ENCODE data around the gene CERS3.

CERS3 gene

DNA sequence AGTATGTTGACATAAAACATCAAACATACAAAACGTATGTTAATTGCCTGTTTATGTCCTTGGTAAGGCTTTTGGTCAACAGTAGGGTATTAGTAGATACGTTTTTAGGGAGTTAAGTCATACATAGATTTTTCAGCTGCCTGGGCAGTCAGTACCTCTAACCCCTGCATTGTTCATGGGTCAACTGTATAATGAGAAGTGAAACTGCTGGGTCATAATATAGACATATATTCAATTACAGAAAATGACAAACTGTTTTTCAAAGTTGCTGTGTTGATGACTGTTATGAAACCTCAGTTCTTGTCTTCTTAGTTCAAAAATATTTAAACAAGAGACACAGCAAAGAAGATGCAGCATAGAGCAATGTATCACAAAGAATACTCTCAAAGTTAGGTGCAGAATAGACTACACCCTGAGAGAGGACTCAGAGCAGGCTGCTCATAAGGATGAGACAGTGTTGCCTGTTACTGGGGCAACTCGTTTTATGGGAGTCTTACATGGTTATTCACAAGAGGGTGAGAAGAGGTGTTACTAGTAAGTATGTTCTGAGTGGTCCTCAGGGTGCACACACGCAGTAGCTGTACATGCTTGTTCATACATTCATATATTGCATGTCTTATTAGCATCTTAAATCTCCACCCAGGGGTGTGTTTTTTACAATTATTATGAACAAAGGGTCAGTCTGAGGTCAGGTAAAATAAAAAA is 133.9 kb downstream of the CERS3 start:
- H3K9ac ChIP-seq (ENCODE audit: low read depth in 1 of 2, low read length in 2 of 2) = no peak overlapping the region

DNA sequence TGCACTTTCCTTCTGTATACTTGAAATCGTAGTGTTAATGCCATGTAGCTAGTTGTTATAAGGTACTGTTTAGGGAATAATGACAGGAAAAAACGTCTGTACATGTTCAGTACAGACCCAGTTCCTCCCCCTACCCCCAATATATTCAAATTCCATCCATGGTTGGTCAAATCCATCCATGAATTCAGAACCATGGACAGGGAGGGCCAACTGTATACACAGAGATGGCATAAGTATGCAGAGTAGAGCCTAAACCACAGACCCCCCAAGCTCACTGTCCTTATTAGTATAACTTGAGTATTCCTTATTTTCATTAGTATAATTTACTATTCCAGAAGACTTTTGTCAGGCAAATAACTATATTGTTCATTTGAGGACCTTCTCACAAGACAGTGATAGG is 135.7 kb downstream of the CERS3 start:
- no peaks in the 10 kb centered on the region for H3K9me3 ChIP-seq (ENCODE audit: control insufficient read depth in 2 of 2, low read length in 2 of 2)
- no peaks in the 10 kb centered on the region for H3K36me3 ChIP-seq (ENCODE audit: control insufficient read depth in 2 of 2, insufficient read depth in 2 of 2, low read length in 2 of 2)
- H3K4me1 ChIP-seq (ENCODE audit: control insufficient read depth in 2 of 2, insufficient read depth in 2 of 2, low read length in 2 of 2) = no peaks in the 10 kb centered on the region
- no peak overlapping the region for H3K4me3 ChIP-seq (ENCODE audit: low read length in 2 of 2)
- no peak overlapping the region for H3K27ac ChIP-seq (ENCODE audit: low read depth in 2 of 2, low read length in 2 of 2)
- H3K27me3 ChIP-seq (ENCODE audit: control insufficient read depth in 2 of 2, insufficient read depth in 2 of 2, low read length in 2 of 2) = no peaks in the 10 kb centered on the region
- no peak overlapping the region for H3K9ac ChIP-seq (ENCODE audit: low read depth in 1 of 2, low read length in 2 of 2)

More for the DNA sequence above, 133.9 kb downstream of the CERS3 start:
- no peak overlapping the region for H3K27ac ChIP-seq (ENCODE audit: low read depth in 2 of 2, low read length in 2 of 2)
- no peaks in the 10 kb centered on the region for H3K4me1 ChIP-seq (ENCODE audit: control insufficient read depth in 2 of 2, insufficient read depth in 2 of 2, low read length in 2 of 2)
- H3K36me3 ChIP-seq (ENCODE audit: control insufficient read depth in 2 of 2, insufficient read depth in 2 of 2, low read length in 2 of 2) = no peaks in the 10 kb centered on the region
- H3K9me3 ChIP-seq (ENCODE audit: control insufficient read depth in 2 of 2, low read length in 2 of 2) = no peaks in the 10 kb centered on the region
- H3K27me3 ChIP-seq (ENCODE audit: control insufficient read depth in 2 of 2, insufficient read depth in 2 of 2, low read length in 2 of 2) = no peaks in the 10 kb centered on the region
- H3K4me3 ChIP-seq (ENCODE audit: low read length in 2 of 2) = no peak overlapping the region

DNA sequence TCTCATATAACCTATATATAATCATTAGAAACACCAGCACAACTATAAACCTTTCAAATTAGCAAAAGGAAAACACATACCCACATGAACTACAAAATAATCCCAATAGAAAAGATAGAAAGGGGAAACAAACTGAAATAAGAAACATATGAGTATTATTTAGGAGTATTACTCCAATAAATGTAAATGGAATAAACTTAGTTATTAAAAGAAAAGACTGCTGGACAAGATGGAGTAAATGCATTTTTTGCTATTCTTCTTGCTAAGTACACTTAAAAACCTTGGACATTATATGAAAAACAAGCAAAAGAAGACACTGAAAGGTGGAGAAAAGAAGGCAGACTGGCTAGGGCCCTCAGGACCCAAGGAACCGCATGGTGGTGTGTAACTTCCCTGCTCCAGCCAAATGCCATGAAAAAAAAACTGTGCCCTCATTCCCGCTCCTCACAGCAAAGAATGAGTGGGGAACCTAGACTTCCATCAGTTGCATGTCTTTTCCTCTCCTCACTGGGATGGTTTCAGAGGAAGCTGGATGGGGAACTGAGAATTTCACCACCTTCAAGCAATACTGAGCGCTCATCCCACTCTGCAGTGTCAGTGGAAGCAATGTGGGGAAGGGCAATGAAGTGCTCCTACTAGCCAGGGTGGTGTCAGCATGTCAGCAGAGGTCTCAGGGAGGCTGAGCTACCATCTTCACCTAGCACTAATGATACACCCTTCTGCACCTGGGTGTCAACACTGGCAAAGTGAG is 143.3 kb downstream of the CERS3 start:
- Histone ChIP-seq H3K27me3 (ENCODE audit: control insufficient read depth in 2 of 2, insufficient read depth in 2 of 2, low read length in 2 of 2) (no peaks in the 10 kb centered on the region), H3K4me3 (ENCODE audit: low read length in 2 of 2) (no peak overlapping the region), H3K4me1 (ENCODE audit: control insufficient read depth in 2 of 2, insufficient read depth in 2 of 2, low read length in 2 of 2) (no peaks in the 10 kb centered on the region), H3K9me3 (ENCODE audit: control insufficient read depth in 2 of 2, low read length in 2 of 2) (peaks cover 0 to 4% of the 10 kb centered on the region in 2 donors), H3K27ac (ENCODE audit: low read depth in 2 of 2, low read length in 2 of 2) (no peak overlapping the region), H3K9ac (ENCODE audit: low read depth in 1 of 2, low read length in 2 of 2) (no peak overlapping the region), H3K36me3 (ENCODE audit: control insufficient read depth in 2 of 2, insufficient read depth in 2 of 2, low read length in 2 of 2) (no peaks in the 10 kb centered on the region)

DNA sequence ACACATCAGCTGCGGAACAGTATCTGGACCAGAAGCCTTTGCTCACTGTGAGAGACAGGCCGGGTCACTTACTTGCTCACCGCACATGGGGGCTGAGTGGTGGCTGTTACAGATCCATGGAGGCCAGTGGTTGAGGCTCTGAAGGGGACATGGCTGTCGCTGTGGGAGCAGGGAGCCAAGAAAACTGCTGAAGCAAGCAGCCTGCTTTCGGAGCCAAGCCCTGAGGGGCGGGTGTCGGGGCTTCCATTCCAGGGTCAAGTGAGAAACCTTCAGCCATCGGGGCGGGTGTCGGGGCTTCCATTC is 144.7 kb downstream of the CERS3 start:
- Histone ChIP-seq H3K27me3 (ENCODE audit: control insufficient read depth in 2 of 2, insufficient read depth in 2 of 2, low read length in 2 of 2) (no peaks in the 10 kb centered on the region), H3K4me1 (ENCODE audit: control insufficient read depth in 2 of 2, insufficient read depth in 2 of 2, low read length in 2 of 2) (no peaks in the 10 kb centered on the region), H3K27ac (ENCODE audit: low read depth in 2 of 2, low read length in 2 of 2) (no peak overlapping the region), H3K36me3 (ENCODE audit: control insufficient read depth in 2 of 2, insufficient read depth in 2 of 2, low read length in 2 of 2) (no peaks in the 10 kb centered on the region), H3K9ac (ENCODE audit: low read depth in 1 of 2, low read length in 2 of 2) (no peak overlapping the region), H3K4me3 (ENCODE audit: low read length in 2 of 2) (no peak overlapping the region), H3K9me3 (ENCODE audit: control insufficient read depth in 2 of 2, low read length in 2 of 2) (peaks cover 0 to 4% of the 10 kb centered on the region in 2 donors)

- Histone ChIP-seq H3K4me3 (ENCODE audit: low read length in 2 of 2) (no peak overlapping the region), H3K36me3 (ENCODE audit: control insufficient read depth in 2 of 2, insufficient read depth in 2 of 2, low read length in 2 of 2) (no peaks in the 10 kb centered on the region), H3K9me3 (ENCODE audit: control insufficient read depth in 2 of 2, low read length in 2 of 2) (peaks cover 0 to 4% of the 10 kb centered on the region in 2 donors), H3K27me3 (ENCODE audit: control insufficient read depth in 2 of 2, insufficient read depth in 2 of 2, low read length in 2 of 2) (no peaks in the 10 kb centered on the region), H3K4me1 (ENCODE audit: control insufficient read depth in 2 of 2, insufficient read depth in 2 of 2, low read length in 2 of 2) (no peaks in the 10 kb centered on the region), H3K27ac (ENCODE audit: low read depth in 2 of 2, low read length in 2 of 2) (no peak overlapping the region), H3K9ac (ENCODE audit: low read depth in 1 of 2, low read length in 2 of 2) (no peak overlapping the region)
Observed at GRCh38 chr15:100383302-100384107, 145.2 kb downstream of the CERS3 start.

- Histone ChIP-seq H3K27ac (ENCODE audit: low read depth in 2 of 2, low read length in 2 of 2) (no peak overlapping the region), H3K9me3 (ENCODE audit: control insufficient read depth in 2 of 2, low read length in 2 of 2) (no peaks in the 10 kb centered on the region), H3K27me3 (ENCODE audit: control insufficient read depth in 2 of 2, insufficient read depth in 2 of 2, low read length in 2 of 2) (peaks cover 0 to 7% of the 10 kb centered on the region in 2 donors), H3K9ac (ENCODE audit: low read depth in 1 of 2, low read length in 2 of 2) (no peak overlapping the region), H3K4me1 (ENCODE audit: control insufficient read depth in 2 of 2, insufficient read depth in 2 of 2, low read length in 2 of 2) (no peaks in the 10 kb centered on the region), H3K36me3 (ENCODE audit: control insufficient read depth in 2 of 2, insufficient read depth in 2 of 2, low read length in 2 of 2) (no peaks in the 10 kb centered on the region), H3K4me3 (ENCODE audit: low read length in 2 of 2) (no peak overlapping the region)
Observed at GRCh38 chr15:100373942-100374341, 154.8 kb downstream of the CERS3 start.

DNA sequence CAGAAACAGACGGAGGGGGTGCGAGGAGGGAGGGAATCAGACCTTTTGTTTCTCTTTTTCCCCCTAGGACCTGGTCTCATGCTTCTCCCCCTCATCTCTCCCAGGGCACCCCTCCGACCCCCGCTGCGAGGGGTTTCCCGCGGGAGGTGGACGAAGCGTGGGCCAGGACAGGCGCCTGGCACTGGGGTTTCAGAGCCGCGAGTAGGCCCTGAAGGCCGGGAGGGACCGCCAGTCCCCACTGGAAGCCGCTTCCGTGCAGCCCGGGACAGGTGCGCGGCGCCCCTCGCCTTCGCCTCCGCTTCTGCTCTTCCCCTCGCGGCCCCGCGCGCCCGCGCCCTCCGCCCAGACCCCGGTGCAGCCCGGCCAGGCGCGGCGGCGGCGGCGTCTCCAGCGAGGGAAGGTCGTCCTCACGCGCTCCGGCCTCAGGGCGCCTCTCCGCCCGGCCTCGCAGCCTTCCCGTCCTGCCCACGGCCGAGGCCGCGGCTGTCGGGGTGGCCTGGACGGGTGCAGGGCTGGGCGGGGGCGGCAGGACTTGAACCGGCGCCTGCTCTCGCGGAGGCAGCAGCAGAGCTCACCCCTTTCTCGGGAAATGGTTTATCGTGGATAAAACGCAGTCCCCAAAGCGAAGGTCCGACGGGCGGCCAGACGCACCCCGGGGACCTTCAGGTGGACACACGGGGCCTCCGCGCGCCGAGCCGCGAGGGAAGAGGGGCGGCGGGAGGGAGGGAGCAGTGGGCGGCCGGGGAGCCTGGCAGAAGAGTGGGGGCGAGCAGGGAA is 155.4 kb downstream of the CERS3 start:
- H3K4me3 ChIP-seq (ENCODE audit: low read length in 2 of 2) = no peak overlapping the region
- no peak overlapping the region for H3K27ac ChIP-seq (ENCODE audit: low read depth in 2 of 2, low read length in 2 of 2)
- H3K9ac ChIP-seq (ENCODE audit: low read depth in 1 of 2, low read length in 2 of 2) = no peak overlapping the region
- no peaks in the 10 kb centered on the region for H3K9me3 ChIP-seq (ENCODE audit: control insufficient read depth in 2 of 2, low read length in 2 of 2)
- H3K36me3 ChIP-seq (ENCODE audit: control insufficient read depth in 2 of 2, insufficient read depth in 2 of 2, low read length in 2 of 2) = no peaks in the 10 kb centered on the region
- H3K4me1 ChIP-seq (ENCODE audit: control insufficient read depth in 2 of 2, insufficient read depth in 2 of 2, low read length in 2 of 2) = no peaks in the 10 kb centered on the region
- peaks cover 0 to 7% of the 10 kb centered on the region in 2 donors for H3K27me3 ChIP-seq (ENCODE audit: control insufficient read depth in 2 of 2, insufficient read depth in 2 of 2, low read length in 2 of 2)

GRCh38 chr15:100372739-100373119 is 156.0 kb downstream of the CERS3 start:
- Histone ChIP-seq H3K27ac (ENCODE audit: low read depth in 2 of 2, low read length in 2 of 2) (no peak overlapping the region), H3K27me3 (ENCODE audit: control insufficient read depth in 2 of 2, insufficient read depth in 2 of 2, low read length in 2 of 2) (peaks cover 0 to 7% of the 10 kb centered on the region in 2 donors), H3K4me1 (ENCODE audit: control insufficient read depth in 2 of 2, insufficient read depth in 2 of 2, low read length in 2 of 2) (no peaks in the 10 kb centered on the region), H3K9me3 (ENCODE audit: control insufficient read depth in 2 of 2, low read length in 2 of 2) (no peaks in the 10 kb centered on the region), H3K9ac (ENCODE audit: low read depth in 1 of 2, low read length in 2 of 2) (no peak overlapping the region), H3K36me3 (ENCODE audit: control insufficient read depth in 2 of 2, insufficient read depth in 2 of 2, low read length in 2 of 2) (no peaks in the 10 kb centered on the region), H3K4me3 (ENCODE audit: low read length in 2 of 2) (no peak overlapping the region)

- Histone ChIP-seq H3K27me3 (ENCODE audit: control insufficient read depth in 2 of 2, insufficient read depth in 2 of 2, low read length in 2 of 2) (peaks cover 0 to 4% of the 10 kb centered on the region in 2 donors), H3K4me1 (ENCODE audit: control insufficient read depth in 2 of 2, insufficient read depth in 2 of 2, low read length in 2 of 2) (peaks cover 0 to 3% of the 10 kb centered on the region in 2 donors), H3K36me3 (ENCODE audit: control insufficient read depth in 2 of 2, insufficient read depth in 2 of 2, low read length in 2 of 2) (no peaks in the 10 kb centered on the region), H3K9ac (ENCODE audit: low read depth in 1 of 2, low read length in 2 of 2) (no peak overlapping the region), H3K4me3 (ENCODE audit: low read length in 2 of 2) (no peak overlapping the region), H3K9me3 (ENCODE audit: control insufficient read depth in 2 of 2, low read length in 2 of 2) (no peaks in the 10 kb centered on the region), H3K27ac (ENCODE audit: low read depth in 2 of 2, low read length in 2 of 2) (no peak overlapping the region)
Observed at GRCh38 chr15:100355342-100355741, 173.4 kb downstream of the CERS3 start.

Measured in mucosa of rectum (tissue), 2 donors.